ENCODE results near the gene HS6ST1.

DNA sequence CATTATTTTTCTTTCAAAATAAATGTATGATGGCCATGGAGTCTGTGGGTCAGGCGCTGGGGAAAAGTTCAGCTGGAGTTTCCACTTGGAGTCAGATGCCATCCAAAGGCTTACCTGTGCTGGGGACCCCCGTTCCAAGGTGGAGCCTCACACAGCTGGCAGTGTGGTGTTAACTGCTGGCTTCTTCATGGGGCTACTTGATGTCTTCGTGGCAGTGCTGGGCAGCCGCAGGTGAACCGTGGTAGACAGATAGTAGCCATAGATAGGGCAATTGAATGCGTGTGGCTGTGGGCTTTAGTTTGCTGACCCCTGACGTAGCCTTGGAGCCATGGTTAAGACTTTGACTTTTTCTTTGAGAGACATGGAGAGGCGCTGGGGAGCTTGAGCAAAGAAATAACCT is 83.1 kb downstream of the HS6ST1 start:
- TF ChIP-seq, protein P1, sequence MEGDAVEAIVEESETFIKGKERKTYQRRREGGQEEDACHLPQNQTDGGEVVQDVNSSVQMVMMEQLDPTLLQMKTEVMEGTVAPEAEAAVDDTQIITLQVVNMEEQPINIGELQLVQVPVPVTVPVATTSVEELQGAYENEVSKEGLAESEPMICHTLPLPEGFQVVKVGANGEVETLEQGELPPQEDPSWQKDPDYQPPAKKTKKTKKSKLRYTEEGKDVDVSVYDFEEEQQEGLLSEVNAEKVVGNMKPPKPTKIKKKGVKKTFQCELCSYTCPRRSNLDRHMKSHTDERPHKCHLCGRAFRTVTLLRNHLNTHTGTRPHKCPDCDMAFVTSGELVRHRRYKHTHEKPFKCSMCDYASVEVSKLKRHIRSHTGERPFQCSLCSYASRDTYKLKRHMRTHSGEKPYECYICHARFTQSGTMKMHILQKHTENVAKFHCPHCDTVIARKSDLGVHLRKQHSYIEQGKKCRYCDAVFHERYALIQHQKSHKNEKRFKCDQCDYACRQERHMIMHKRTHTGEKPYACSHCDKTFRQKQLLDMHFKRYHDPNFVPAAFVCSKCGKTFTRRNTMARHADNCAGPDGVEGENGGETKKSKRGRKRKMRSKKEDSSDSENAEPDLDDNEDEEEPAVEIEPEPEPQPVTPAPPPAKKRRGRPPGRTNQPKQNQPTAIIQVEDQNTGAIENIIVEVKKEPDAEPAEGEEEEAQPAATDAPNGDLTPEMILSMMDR (IDR thresholded peaks at IDR 0.05; ENCODE audit: borderline replicate concordance, extremely low read depth, low read length, poor library complexity, severe bottlenecking): no peak
- no peak for TF ChIP-seq EZH2 (IDR thresholded peaks at IDR 0.05; ENCODE audit: borderline replicate concordance, low read depth, low read length, severe bottlenecking)
